ENCODE data around the gene PDCD6IP.

Gene PDCD6IP

GRCh38 chr3:33858131-33858530, 59.7 kb downstream of the PDCD6IP start:
- peaks cover 91% of the 10 kb centered on the region for H3K36me3 ChIP-seq (ENCODE audit: low read depth)
- no peak; the same call in 2 of the 3 replicates for ATAC-seq (ENCODE audit: low read depth)
- no peak overlapping the region for H3K4me3 ChIP-seq (ENCODE audit: severe bottlenecking)
- DNase-seq (ENCODE audit: low spot score): no peak
- H3K4me1 ChIP-seq (ENCODE audit: insufficient read depth, poor library complexity, severe bottlenecking): peaks cover 24% of the 10 kb centered on the region
- no peaks in the 10 kb centered on the region for H3K9me3 ChIP-seq (ENCODE audit: severe bottlenecking)
- H3K27me3 ChIP-seq (ENCODE audit: insufficient read depth, poor library complexity, severe bottlenecking): no peaks in the 10 kb centered on the region
- TF ChIP-seq CTCF (IDR thresholded peaks at IDR 0.05; ENCODE audit: poor library complexity, severe bottlenecking): no peak
- no peak overlapping the region for H3K27ac ChIP-seq (ENCODE audit: poor library complexity, severe bottlenecking)

GRCh38 chr3:33860373-33861050, 62.1 kb downstream of the PDCD6IP start:
- peaks cover 92% of the 10 kb centered on the region for H3K36me3 ChIP-seq (ENCODE audit: low read depth)
- no peak overlapping the region for H3K4me3 ChIP-seq (ENCODE audit: severe bottlenecking)
- H3K9me3 ChIP-seq (ENCODE audit: severe bottlenecking): no peaks in the 10 kb centered on the region
- no peaks in the 10 kb centered on the region for H3K27me3 ChIP-seq (ENCODE audit: insufficient read depth, poor library complexity, severe bottlenecking)
- peaks cover 7% of the 10 kb centered on the region for H3K4me1 ChIP-seq (ENCODE audit: insufficient read depth, poor library complexity, severe bottlenecking)
- no peak overlapping the region for H3K27ac ChIP-seq (ENCODE audit: poor library complexity, severe bottlenecking)
- TF ChIP-seq CTCF (IDR thresholded peaks at IDR 0.05; ENCODE audit: poor library complexity, severe bottlenecking): no peak
- DNase-seq (ENCODE audit: low spot score) (no peak), ATAC-seq (ENCODE audit: low read depth) (no peak)

- Histone ChIP-seq H3K36me3 (ENCODE audit: low read depth) (peaks cover 80% of the 10 kb centered on the region), H3K27ac (ENCODE audit: poor library complexity, severe bottlenecking) (no peak overlapping the region), H3K27me3 (ENCODE audit: insufficient read depth, poor library complexity, severe bottlenecking) (no peaks in the 10 kb centered on the region), H3K4me1 (ENCODE audit: insufficient read depth, poor library complexity, severe bottlenecking) (no peaks in the 10 kb centered on the region), H3K4me3 (ENCODE audit: severe bottlenecking) (no peak overlapping the region), H3K9me3 (ENCODE audit: severe bottlenecking) (no peaks in the 10 kb centered on the region)
- no peak for DNase-seq (ENCODE audit: low spot score)
- ATAC-seq (ENCODE audit: low read depth): no peak
- no peak for TF ChIP-seq CTCF (IDR thresholded peaks at IDR 0.05; ENCODE audit: poor library complexity, severe bottlenecking)
Measured at GRCh38 chr3:33865133-33865532, 66.7 kb downstream of the PDCD6IP start.

- Histone ChIP-seq H3K9me3 (ENCODE audit: severe bottlenecking) (no peaks in the 10 kb centered on the region), H3K27ac (ENCODE audit: poor library complexity, severe bottlenecking) (no peak overlapping the region), H3K4me1 (ENCODE audit: insufficient read depth, poor library complexity, severe bottlenecking) (no peaks in the 10 kb centered on the region), H3K27me3 (ENCODE audit: insufficient read depth, poor library complexity, severe bottlenecking) (no peaks in the 10 kb centered on the region), H3K36me3 (ENCODE audit: low read depth) (peaks cover 52% of the 10 kb centered on the region), H3K4me3 (ENCODE audit: severe bottlenecking) (no peak overlapping the region)
- no peak for DNase-seq (ENCODE audit: low spot score)
- TF ChIP-seq CTCF (IDR thresholded peaks at IDR 0.05; ENCODE audit: poor library complexity, severe bottlenecking): no peak
- no peak; the same call in 2 of the 3 replicates for ATAC-seq (ENCODE audit: low read depth)
Measured at GRCh38 chr3:33868309-33868708, 69.9 kb downstream of the PDCD6IP start.

GRCh38 chr3:33869977-33870376, 71.5 kb downstream of the PDCD6IP start:
- no peak for TF ChIP-seq CTCF (IDR thresholded peaks at IDR 0.05; ENCODE audit: poor library complexity, severe bottlenecking)
- no peaks in the 10 kb centered on the region for H3K9me3 ChIP-seq (ENCODE audit: severe bottlenecking)
- no peak overlapping the region for H3K4me3 ChIP-seq (ENCODE audit: severe bottlenecking)
- ATAC-seq (ENCODE audit: low read depth) (no peak), DNase-seq (ENCODE audit: low spot score) (no peak)
- H3K36me3 ChIP-seq (ENCODE audit: low read depth): peaks cover 35% of the 10 kb centered on the region
- no peaks in the 10 kb centered on the region for H3K4me1 ChIP-seq (ENCODE audit: insufficient read depth, poor library complexity, severe bottlenecking)
- H3K27ac ChIP-seq (ENCODE audit: poor library complexity, severe bottlenecking): no peak overlapping the region
- no peaks in the 10 kb centered on the region for H3K27me3 ChIP-seq (ENCODE audit: insufficient read depth, poor library complexity, severe bottlenecking)
